LNCaP clone FGC (cell line): ENCODE data around the gene CPNE4.
"Not testable (repeated sequence)": the region's sequence is repeated elsewhere in the genome, so short reads cannot be mapped to it uniquely, and the experiment has no call there.

ENCODE experiments used
- DNase-seq: peaks from one replicate; pipeline ENCODE4 v3.0.0-alpha.2; 2011; ENCODE audit warnings: low read depth
- H3K4me3 ChIP-seq: 2 replicates; pipeline ENCODE4 v1.5.1; 2011; ENCODE audit warnings: mild to moderate bottlenecking, low read depth, low read length, control low read depth
- TF ChIP-seq, protein P1 (sequence below): IDR thresholded peaks from 2 replicates; pipeline ENCODE4 v1.5.1; 2012; ENCODE audit warnings: mild to moderate bottlenecking; ENCODE audit not compliant: control insufficient read depth, insufficient read depth; ENCODE audit errors: extremely low read depth

CPNE4 gene

DNA sequence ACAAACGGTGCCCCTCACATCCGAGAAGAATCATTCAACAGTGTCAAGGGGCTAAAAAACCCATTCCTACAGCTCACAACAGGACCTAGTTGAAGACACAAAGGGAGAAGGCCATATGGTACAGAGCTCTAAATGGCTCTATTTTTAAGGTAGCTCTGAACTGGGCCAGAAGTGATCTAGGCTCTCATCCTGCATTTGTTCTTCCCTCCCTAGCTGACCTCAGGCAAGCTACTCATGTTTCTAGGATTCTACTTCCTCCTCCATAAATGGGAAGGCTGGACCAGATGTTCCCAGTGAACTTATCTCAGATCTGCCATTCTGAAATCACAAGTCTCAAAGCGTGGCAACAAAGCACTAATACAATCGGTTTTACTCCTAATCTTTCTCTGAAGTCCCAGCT is 62.3 kb downstream of the CPNE4 start:
- TF ChIP-seq, protein P1, sequence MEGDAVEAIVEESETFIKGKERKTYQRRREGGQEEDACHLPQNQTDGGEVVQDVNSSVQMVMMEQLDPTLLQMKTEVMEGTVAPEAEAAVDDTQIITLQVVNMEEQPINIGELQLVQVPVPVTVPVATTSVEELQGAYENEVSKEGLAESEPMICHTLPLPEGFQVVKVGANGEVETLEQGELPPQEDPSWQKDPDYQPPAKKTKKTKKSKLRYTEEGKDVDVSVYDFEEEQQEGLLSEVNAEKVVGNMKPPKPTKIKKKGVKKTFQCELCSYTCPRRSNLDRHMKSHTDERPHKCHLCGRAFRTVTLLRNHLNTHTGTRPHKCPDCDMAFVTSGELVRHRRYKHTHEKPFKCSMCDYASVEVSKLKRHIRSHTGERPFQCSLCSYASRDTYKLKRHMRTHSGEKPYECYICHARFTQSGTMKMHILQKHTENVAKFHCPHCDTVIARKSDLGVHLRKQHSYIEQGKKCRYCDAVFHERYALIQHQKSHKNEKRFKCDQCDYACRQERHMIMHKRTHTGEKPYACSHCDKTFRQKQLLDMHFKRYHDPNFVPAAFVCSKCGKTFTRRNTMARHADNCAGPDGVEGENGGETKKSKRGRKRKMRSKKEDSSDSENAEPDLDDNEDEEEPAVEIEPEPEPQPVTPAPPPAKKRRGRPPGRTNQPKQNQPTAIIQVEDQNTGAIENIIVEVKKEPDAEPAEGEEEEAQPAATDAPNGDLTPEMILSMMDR: no peak
- H3K4me3 ChIP-seq: no peak overlapping the region
- DNase-seq: no peak

DNA sequence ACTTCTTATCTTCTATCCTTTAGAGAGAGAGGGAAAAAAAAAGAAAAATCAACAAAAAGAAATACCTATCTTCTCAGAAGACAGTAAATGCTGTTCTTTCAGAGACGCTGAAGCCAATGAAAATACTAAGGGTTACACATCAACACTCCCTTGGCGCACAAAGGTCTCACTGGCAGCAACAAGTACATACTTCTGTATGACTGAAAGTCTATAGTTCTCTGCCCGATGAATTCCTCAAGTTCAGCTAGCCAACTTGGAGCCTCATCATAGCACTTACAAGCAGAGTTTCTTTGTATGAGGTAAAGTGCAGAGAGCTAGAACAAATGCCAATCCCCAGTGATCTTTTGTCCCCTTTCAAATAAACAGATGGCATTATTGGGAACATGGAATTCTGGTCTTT is 62.7 kb downstream of the CPNE4 start:
- TF ChIP-seq, protein P1: no peak
- DNase-seq: no peak
- H3K4me3 ChIP-seq: no peak overlapping the region

DNA sequence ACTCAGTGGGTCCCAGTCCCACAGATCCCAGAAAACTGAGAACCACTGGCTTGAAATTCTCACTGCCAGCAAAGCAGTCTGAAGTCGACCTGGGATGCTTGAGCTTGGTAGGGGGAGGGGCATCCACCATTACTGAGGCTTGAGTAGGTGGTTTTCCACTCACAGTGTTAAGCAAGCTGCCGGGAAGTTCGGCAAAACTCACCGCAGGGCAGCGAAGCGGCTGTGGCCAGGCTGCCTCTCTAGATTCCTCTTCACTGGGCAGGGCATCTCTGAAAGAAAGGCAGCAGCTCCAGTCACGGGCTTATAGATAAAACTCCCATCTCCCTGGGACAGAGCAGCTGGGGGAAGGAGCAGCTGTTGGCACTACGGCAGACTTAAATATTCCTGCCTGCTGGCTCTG is 71.4 kb downstream of the CPNE4 start:
- DNase-seq, H3K4me3 ChIP-seq: not testable (repeated sequence)

DNA sequence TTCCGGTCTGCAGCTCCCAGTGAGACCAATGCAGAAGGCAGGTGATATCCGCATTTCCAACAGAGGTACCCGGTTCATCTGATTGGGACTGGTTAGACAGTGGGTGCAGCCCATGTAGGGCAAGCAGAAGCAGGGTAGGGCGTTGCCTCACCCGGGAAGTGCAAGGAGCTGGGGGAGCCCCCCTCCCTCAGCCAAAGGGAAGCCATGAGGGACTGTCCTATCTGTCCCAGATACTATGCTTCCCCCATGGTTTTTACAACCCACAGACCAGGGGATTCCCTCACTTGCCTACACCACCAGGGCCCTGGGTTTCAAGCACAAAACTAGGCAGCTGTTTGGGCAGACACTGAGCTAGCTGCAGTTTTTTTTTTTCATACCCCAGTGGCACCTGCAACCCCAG is 71.8 kb downstream of the CPNE4 start:
- H3K4me3 ChIP-seq: no peak overlapping the region
- TF ChIP-seq, protein P1: no peak
- DNase-seq: no peak

DNA sequence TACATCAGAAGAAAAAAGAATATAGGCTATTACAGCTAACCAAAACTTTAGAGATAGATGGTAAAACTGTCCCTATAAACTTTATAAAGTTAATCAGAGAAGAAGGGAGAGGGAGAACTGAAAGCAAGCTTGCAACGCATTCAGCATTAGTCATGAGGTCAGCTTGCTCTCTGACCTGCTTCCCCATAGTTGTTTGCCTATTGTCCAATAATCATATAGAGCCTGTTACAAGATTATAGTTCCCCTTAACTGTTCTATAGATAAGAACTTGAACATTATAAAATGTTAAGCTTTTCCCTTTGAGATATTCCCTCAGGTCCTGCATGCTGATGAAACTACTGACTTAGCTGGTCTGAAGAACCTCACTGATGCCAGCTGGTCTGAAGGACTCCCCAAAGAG is 74.5 kb downstream of the CPNE4 start:
- DNase-seq: no peak
- H3K4me3 ChIP-seq: no peak overlapping the region
- TF ChIP-seq, protein P1: no peak

DNA sequence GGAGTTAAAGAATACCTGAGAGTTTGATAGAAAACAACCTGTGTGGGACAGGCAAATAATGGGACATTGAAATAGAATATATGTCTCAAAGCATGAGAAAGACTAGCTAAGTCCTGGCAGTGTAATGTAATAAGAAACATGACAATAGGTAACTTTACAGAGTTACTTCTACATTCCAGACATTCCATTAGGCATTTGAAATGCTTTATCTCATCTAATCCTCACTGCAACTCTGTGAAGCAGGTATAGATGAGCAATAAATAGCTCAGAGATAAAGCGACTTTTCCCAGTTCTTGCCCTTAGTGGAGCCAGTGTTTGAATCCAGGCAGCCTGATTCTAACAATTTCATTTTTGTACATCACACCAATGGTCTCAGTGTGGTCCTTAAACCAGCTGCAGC is 76.8 kb downstream of the CPNE4 start:
- DNase-seq: no peak
- no peak overlapping the region for H3K4me3 ChIP-seq
- TF ChIP-seq, protein P1: no peak

DNA sequence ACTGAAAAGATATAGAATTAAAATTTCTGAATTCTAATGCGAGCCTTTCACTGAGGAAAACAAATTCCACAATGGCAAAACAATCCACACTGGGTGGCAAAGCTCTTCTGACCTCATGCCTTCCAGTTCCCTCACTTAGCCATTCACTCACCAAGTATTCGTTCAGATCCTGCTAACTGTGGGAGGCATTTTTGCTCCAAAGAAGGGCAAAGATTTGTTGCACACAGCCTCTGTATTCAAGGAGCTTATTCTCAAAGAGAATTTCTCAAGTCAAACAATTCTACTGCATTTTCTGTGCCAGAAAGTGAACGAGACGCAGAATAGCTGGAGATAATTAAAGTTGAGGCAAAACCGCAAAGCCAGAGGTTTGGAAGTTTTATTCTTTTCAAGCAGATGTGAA is 77.3 kb downstream of the CPNE4 start:
- TF ChIP-seq, protein P1: no peak
- no peak for DNase-seq
- H3K4me3 ChIP-seq: no peak overlapping the region

DNA sequence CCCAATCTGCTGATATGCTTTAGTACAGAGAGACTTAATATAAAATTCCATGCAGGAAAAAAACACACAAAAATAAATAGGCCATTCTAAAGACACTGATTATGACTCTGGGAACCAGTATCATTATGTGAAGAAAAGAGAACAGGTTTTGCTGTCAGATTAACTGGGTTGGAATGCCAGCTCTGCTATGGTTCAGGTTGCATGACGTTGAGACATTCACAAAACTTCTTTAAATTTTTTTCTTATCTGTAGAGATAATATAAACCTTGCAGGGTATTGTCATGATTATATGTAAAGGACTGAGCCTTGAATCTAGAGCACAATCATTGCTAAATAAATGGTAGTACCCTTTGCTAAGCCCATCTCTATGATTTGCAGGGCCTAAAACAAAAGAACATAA is 86.0 kb downstream of the CPNE4 start:
- H3K4me3 ChIP-seq: no peak overlapping the region
- DNase-seq: no peak
- TF ChIP-seq, protein P1: no peak
